Fibroblast of skin of left quadriceps (primary cell): Measurements from ENCODE around the gene CRYBA4.

Experiments
- DNase-seq, 2 experiments: peaks; one replicate each; pipeline ENCODE4 v3.0.0-alpha.2; 2013; ENCODE audit warnings: low read depth in 2 of 2

Gene CRYBA4

DNA sequence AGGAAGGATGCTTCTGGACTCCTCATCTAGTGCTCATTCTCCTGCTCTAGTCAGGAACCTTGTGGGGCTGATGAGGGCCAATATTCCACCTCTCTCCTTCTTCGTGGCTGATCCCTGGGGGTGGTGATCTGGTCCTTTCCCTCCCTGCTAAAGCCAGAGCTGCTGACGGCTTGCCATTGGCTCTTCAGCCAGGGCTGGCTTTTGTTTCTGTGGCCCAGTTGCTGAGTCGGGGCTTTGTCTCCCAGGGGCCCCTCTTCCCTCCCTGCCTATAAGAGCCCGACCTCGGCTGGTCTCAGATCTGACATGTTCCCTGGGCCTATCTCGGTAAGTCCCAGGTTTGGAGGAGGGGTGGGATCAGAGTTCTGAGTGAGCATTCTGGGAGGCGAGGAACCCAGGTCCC is at the start of gene CRYBA4:
TSS of gene CRYBA4 (plus strand) at position 301 of the 400 bp plus-strand sequence. CDS start 634 bp downstream, outside the sequence.
- no peak for DNase-seq

DNA sequence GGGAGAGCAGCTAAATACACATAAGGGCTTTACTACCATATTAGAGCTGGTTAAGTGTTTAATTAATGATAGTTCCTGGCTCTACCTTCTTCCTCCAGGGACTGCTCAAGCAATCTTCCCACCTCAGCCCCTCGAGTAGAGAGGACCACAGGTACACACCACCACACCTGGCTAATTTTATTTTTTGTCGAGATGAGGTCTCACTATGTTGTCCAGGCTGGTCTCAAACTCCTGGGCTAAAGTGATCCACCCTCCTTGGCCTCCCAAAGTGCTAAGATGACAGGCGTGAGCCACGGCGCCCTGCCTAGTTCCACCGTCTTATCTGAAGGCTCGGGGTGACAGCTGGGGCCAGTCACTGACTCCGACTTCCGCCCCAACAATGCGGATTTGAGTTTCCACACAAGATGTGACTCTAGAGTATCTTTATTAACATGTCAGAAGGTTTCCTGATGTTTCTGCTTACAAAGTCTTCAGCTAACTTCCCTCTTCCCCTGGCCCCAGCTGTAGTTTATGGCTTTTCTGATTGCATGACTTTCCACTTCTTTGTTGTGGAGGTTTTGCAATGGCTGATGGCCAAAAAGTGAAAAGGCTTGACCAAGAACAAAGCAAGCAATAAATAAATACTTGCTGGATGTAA is 48.6 kb upstream of the CRYBA4 start:
- peak in 1 of 2 experiments; percentile 43 for DNase-seq

DNA sequence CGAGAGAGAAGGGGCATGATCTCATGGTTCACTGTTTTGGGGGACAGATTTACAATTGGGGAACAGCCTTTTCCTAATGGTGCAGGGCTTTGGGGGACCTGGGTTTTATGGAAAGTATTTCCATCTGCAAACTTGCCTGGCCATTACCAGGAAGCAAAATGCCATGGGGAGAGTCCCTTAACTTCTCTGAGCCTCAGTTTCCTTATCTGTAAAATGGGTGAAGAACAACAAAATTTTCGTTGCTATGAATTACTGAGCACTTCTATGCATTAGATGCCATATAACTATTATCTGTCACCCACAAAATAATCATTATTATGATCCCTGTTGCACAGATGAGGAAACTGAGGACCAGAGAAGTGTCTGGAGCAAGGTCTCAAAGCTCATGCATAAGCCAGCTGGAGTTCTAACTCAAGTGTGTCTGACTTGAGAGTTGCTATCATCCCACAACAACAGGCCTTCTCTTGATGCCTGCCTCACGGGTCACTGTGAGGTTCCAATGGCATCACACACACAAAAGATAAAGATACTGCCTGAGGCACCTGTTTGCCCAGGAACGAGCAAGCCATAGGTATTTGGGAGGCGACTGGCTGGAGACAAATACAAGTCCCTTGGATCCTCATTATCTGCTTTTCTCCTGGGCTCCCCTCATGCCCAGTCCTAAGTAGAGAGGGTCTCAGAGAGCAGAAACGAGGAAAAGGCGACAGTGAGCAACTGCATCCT is 47.6 kb upstream of the CRYBA4 start:
- no peak for DNase-seq

DNA sequence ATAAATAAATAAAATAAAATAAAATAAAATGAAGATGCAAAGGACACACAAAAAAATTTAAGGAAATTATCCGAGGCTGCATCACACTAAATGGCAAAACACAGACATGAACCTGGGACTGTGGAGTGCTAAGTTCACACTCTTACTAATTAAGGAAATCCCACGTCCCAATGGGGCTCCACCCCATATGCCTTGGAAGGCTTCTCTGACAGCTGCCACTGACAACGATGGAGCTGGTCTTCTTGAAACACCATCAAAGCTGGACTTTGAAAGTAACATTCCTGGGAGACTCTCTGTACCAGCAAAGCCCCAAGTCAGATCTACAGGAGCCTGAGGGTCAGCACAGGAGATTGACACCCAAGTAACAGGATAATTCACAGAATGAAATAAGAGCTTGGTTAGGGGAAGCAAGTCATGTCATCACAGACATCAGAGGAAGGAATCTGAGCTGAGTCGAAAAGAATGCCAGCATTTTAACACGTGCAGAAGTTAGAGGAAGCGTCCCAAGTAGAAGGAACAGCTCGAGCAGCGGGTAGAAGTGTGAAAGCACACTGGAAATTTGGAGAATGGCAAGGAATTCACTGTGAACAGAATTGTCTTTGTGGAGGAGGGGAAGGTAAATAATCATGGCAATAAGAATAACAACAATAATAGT is 45.6 kb upstream of the CRYBA4 start:
- DNase-seq = no peak

DNA sequence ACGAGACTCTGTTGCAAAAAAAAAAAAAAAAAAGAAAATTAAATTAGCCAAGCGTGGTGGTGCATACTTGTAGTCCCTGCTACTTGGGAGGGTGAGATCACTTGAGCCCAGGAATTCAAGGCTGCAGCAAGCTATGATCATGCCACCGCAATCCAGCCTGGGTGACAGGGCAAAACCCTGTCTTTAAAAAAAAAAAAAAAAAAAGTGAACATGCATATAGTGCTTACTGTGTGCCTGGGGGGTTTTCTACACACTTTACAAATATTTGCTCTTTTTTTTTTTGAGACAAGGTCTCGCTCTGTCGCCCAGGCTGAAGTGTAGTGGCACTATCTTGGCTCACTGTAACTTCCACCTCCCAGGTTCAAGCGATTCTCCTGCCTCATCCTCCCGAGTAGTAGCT is 44.7 kb upstream of the CRYBA4 start:
- no peak for DNase-seq

DNA sequence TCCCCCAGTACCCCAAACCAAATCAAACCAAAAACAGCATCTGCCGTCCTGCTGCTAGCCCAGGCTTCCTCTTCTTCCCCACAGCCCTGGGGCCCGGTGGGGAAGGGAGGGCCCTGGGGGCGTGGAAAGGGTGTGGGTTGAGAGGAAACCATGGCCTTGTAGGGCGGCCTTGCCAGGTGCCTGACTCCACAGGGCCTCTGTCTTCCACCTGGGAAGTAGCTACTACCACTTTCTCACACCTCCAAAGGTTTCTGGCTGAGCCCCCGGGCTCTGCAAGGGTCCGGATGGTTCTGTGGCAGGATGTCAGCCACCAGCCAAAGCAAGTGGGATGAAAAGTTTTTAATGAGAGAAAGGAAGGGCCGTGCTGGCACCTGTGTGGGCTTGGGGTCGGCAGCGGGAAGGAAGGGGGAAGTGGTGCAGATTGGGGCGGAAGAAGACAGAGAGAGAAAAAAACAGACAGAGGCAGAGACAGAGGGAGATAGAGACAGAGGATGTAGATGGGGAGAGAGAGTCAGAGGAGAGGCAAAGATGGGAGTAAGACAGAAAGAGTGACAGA is 42.4 kb upstream of the CRYBA4 start:
- DNase-seq = no peak

DNA sequence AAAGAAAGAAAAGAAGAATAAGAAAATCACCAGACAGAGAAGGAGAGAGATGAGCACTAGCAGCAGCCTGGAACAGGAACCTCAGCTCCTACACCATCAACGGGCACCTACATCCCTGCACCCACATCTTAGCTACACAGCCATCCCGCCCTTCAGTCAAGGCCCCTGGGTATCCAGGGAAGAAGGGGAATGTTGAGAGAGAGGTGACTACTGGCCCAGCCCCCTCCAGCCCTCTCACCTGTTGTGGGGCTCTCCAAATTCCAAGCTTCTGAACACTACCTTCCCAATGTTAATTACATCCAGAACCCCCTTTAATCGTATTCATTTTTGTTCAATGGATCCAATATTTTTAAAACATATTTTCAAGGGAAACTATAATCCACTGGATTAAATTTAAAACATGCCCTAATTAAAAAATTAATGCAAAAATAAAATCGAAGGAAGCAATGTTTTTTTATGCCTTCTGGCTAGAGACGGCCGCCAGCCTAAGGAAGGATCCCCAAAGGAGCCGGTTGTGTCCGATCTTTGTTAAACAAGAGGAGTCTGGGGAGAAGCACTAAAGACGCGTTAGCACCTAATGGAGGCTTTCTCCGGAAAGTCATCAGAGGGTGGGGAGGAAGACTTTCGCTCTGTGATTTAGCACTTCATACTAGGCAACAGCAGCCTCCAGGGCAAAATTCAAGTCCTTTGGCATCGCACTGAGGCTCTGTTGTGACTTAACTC is 41.4 kb upstream of the CRYBA4 start:
- DNase-seq = no peak

DNA sequence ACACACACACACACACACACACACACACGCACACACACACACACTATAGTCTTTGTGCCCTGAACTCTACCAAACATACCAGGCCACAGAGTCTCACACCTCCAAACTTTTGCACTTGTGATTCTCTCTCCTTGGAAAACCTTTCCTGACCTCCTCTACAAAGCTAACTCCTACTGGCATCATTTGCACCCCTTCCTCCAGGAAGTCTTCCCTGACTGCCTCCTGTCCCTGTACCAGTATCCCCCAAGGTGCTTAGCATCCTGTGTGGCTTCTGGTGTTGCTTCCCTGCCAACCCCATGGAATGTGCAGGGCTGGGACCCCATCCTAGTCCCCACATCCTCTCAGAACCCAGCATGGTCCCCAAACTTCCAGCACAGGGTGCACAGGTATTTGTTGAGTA is 40.7 kb upstream of the CRYBA4 start:
- DNase-seq = no peak

DNA sequence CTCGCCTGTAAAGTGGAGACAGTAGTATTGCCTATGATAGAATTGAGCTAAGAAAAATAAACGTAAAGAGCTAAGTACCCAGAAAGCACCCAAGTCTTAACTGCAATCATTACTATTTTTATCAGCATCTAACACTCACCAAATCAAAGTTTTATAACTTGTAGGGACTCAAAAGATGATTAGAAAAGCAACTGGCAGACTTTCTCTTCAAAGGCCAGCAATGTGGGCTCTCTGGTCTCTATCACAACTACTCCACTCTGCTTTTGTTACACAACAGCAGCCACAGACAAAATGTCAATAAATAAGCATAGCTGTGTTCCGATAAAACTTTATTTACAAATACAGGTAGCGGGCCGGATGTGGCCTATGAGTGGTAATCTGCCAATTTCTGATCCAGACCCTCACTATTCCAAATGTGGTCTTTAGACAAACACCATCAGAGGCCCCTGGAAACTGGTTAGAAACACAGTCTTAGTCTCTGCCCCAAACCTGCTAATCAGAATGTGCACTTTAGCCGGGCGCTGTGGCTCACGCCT is 40.1 kb upstream of the CRYBA4 start:
- no peak for DNase-seq

DNA sequence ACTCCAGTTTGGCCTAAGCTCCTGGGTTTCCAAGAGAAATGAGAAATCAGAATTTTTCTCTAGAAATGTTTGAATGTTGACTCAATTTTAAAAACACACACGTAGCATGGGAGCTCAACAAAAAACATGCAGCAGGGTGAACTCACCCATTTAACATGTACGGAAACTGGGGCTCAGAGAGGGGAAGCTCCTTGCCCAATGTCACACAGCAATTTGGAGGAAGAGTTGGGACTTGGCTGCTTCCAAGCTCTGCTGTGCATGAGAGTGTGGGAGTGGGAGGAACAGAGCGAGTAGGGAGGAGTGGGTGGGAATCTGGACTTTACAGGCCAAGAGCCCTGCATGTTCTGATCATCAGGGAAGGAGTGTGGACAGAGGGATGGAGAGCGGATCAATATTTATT is 37.8 kb upstream of the CRYBA4 start:
- DNase-seq = no peak

DNA sequence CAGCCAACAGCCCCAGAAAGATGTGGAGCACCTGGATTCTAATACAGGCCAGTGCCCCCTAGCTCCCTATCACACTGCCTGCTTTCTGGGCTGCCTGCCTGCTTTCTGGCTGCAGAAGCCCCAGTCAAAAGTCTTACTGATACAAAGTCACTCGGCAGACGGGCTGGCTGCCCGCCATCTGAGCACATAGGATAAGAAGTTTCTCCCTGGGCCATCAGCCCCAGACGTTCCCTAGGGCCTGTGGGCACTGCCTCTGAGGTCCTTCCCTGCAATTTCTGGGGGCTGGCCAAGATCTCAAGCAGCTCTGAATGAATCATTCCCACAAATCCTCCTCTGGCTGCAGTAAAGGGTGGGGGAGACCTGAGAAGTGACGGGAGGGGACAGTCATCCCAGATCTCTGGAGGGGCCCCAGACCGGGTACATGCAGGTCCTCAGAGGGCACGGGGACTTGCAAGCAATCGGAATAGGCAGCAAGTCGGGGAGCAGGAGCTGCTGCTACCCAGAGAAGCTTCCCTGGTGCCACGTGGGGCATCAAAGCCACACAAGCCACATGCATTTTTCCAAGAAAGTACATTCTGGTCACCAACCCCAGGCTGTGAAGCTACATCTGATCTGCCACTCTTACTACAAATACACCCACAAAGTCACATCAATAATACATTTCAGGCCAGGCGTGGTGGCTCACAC is 36.5 kb upstream of the CRYBA4 start:
- peak; percentile 42 to 44 for DNase-seq

DNA sequence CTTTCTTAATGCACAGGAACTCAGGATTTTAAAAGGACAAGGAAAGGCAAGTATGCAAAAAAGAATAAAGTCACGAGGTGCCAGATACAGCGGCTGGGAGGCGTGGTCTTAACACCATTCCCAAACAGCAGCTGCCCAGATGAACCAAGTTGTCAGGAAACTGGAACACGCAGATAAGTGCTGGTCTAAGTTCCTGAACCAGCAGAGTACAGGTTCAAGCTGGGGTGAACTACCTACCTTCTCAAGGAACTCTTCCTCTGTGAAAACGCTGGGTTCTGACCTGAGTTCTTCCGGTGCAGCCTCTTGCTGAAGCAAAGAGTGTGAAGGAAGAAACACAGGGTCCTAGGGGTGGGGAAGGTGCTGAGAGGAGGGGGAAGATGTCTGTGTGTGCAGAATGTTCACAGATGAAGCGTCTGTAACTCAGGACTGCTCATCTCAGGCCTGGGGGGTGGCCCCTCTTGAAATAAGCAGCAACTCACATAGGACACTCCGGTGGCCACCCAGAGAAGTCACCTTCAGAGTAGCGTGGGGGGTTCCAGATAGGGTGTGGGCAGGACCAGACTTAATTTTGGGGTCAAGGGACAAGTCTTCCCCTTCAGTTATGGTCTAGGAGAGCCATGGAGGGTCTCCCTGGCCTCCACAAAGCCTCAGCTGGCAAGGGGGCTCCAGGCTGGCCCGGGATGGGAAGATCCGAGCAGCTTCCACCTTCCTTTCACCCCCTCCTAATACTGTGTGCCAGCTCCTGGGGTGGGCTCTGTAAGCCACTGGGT is 35.0 kb upstream of the CRYBA4 start:
- DNase-seq = no peak

DNA sequence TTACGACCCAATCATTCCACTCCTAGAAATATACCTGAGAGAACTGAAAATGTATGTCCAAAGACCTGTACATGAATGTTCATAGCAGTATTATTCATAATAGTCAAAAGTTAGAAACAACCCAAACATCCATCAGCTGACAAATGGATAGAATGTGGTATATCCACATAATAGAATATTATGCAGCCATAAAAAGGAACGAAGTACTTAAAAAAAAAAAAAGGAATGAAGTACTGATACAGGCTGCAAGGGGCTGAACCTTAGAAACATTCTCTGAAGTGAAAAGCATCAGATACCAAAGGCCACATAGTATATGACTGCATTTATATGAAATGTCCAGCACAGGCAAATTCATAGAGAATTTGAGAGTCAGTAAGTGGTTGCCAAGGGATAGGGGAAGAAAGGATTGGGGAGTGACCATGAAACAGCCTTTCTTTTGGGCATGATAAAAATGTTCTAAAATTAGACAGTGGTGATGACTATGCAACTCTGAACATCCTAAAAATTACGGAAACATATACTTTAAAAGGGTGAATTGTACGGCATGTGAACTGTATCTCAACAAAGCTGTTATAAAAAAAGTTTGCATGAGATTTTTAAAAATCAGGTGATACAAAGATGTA is 33.7 kb upstream of the CRYBA4 start:
- no peak for DNase-seq

DNA sequence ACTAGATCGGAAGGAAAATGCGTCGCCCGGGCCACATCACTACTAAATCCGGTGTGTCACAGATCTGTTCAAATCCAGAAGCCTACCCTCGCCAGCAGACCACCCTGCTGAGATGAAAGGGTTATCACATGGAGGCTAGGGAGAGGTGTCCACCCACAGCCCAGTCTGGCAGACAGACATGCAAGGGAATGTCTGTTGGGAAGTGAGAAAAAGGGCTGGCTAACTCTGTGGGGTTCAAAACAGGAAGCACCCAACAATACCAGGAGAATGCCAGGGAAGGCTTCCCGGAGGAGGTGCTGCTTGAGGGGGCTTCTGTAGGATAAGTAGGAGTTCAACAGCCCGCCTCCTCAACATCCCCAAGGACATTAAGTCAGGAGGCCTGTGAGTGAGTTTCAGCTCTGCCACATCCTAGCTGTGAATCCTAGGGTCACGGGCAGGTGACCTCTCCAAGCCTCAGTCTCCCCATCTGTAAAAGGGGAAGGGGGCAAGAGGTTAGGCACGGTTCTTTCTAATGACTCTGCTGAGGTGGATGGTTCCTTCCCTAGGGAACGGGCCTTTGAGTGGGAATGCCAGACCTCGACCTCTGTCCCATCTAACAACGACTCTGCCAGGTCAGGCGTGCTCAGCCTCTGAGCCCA is 32.9 kb upstream of the CRYBA4 start:
- DNase-seq = no peak

DNA sequence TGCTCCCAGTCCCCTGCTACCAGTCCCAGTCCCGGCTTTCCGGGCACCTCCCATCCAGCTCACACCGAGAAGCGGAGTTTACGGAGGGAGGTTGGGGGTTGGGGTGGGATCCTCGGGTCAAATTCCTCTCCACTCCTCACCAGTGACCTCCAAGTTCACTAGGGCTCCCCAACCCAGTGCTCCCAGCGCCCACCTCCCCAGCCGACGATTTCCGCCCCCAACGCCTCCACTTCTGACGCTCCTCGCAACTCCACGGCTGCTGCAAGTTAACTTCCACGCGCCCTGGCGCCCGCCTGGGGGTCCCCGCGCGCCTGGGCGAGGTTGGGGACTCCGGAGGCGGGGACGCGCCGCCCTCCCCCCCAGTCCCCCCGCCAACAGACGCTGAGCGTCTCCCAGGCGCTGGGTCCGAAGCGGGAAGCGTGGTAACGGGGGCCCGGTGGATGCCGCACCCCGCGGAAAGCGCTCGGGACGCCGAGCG is 32.4 kb upstream of the CRYBA4 start:
- DNase-seq = no peak

DNA sequence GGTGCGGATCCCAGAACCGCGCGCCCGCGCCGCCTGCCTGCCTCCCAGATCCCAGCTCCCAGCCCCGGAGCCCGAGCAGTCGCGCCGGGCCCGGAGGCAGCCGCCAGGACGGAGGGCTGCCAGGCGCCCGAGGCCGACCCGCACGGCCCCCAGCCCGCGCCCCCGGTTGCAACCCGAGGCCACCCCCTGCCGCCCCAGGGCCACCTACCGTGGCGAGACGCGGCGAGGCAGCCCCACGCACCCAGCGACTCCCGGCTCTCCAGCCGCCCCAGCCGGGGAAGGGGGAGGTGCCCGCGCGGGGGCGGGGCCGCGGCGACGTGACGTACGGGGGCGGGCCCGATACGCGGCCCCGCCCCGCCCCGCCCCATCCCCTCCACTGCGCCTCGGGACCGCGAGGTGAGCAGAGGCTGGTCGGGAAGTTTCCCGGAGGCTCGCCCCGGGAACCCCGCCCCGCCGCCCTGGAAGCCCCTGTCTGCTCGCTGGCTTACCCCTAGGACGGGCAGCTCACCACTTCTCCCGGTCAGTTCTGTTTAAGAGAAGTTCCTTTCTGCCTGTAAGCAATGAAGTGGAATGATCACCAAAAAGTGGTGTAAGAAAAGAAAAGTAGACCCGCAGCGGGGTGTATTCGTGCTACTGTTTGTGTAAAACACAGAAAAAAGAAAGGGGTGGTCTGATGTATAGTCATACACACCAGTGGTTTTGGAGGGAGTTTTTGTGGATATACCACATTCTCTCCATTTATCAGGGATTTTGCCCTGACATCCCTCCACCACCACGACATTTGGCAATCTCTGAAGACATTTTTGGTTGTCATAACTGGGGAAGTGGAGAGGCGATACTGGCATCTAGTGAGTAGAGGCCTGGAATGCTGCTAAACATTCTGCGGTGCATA is 31.7 kb upstream of the CRYBA4 start, which contains the start of gene TPST2:
TSS of gene TPST2 (minus strand) at position 288 of the 892 bp plus-strand sequence. CDS start 48,502 bp downstream, outside the sequence.
- DNase-seq = peak; percentile 44 to 49

DNA sequence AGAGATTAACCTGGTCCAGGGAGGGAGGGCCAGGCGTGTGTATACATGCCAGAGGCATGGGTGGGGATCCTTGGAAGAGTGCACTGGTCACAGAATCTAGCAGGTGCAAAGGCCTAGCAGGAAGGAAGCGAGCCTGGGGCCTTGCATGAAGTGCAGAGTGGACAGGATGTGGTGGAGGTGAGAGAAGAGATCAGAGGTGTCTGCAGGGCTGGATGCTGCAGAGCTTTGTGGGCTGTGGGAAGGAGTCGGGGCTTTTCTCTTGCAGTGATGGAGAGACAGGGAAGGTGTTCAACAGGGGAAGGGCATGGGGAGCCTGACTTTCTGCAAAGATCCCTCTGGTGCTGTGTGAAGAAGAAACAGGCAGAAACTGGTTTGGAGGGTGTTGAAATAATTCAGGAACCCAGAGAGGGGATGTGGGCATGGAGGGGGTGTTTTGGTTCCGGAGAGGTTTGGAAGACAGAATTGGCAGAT is 29.3 kb upstream of the CRYBA4 start:
- no peak for DNase-seq

DNA sequence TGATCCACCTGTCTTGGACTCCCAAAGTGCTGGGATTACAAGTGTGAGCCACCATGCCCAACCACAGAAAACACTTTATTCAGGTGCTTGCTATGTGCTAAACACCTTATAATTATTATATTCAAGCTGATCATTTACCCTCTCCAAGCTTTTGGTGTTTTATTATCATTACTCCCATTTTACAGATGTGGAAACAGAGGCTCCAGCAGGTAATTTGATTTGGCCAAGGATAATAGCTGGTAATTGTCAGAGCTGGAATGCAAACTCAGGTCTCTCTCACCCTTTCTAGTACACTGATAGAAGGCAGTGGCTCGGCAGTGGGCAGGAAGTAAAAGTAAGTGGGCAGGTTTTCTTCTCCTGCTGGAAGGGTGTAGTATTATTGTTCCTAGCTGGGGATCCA is 28.0 kb upstream of the CRYBA4 start:
- DNase-seq = no peak
